Neural crest cell (in vitro differentiated cells): ENCODE data around the gene UNC5B. TPM values are rescaled to one million over a fixed set of nuclear protein-coding genes. Genes with fewer than 3 reads are reported as not detected.
"Not testable (repeated sequence)": the region's sequence is repeated elsewhere in the genome, so short reads cannot be mapped to it uniquely, and the experiment has no call there.

Experiments used
- DNase-seq: peaks from one replicate; pipeline ENCODE4 v3.0.0; 2021; ENCODE audit warnings: low read depth, mixed read lengths, low spot score
- H3K27ac Mint-ChIP-seq: one replicate; pipeline ENCODE4 v1.8.0; 2021; ENCODE audit warnings: mild to moderate bottlenecking, mixed read lengths; ENCODE audit not compliant: unreplicated experiment
- H3K27me3 Mint-ChIP-seq: 2 replicates; pipeline ENCODE4 v1.8.0; 2021; ENCODE audit warnings: low read depth, mild to moderate bottlenecking, mixed read lengths
- H3K36me3 Mint-ChIP-seq: 2 replicates; pipeline ENCODE4 v1.8.0; 2021; ENCODE audit warnings: low read depth, mild to moderate bottlenecking, mixed read lengths
- H3K4me1 Mint-ChIP-seq: 2 replicates; pipeline ENCODE4 v1.8.0; 2021; ENCODE audit warnings: mixed read lengths
- H3K4me3 Mint-ChIP-seq: one replicate; pipeline ENCODE4 v1.8.0; 2021; ENCODE audit warnings: mild to moderate bottlenecking, mixed read lengths
- H3K9me3 Mint-ChIP-seq: 2 replicates; pipeline ENCODE4 v1.8.0; 2021; ENCODE audit warnings: mixed read lengths
- total RNA-seq: library from RNA; stranded (reverse); gene quantifications from 2 replicates; pipeline ENCODE4 v1.2.1, GENCODE V29; 2021
- TF ChIP-seq, protein P1 (sequence below): fragments of 200-600 bp; sonication (generic); conservative IDR thresholded peaks from 2 replicates; pipeline ENCODE4 v1.5.0; 2021; ENCODE audit warnings: antibody characterized with exemption, mild to moderate bottlenecking

Gene UNC5B
- total RNA-seq, 1 donor from 2014 or later, result 1.3 TPM

- no peak for DNase-seq
- TF ChIP-seq, protein P1, sequence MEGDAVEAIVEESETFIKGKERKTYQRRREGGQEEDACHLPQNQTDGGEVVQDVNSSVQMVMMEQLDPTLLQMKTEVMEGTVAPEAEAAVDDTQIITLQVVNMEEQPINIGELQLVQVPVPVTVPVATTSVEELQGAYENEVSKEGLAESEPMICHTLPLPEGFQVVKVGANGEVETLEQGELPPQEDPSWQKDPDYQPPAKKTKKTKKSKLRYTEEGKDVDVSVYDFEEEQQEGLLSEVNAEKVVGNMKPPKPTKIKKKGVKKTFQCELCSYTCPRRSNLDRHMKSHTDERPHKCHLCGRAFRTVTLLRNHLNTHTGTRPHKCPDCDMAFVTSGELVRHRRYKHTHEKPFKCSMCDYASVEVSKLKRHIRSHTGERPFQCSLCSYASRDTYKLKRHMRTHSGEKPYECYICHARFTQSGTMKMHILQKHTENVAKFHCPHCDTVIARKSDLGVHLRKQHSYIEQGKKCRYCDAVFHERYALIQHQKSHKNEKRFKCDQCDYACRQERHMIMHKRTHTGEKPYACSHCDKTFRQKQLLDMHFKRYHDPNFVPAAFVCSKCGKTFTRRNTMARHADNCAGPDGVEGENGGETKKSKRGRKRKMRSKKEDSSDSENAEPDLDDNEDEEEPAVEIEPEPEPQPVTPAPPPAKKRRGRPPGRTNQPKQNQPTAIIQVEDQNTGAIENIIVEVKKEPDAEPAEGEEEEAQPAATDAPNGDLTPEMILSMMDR, result no peak
- Mint-ChIP-seq H3K4me1 (peaks cover 9% of the 10 kb centered on the region), H3K27ac (no peak overlapping the region), H3K27me3 (peaks cover 2% of the 10 kb centered on the region), H3K36me3 (no peaks in the 10 kb centered on the region), H3K9me3 (no peaks in the 10 kb centered on the region), H3K4me3 (no peak overlapping the region)
Observed at GRCh38 chr10:71295641-71296040, 83.3 kb downstream of the UNC5B start.

GRCh38 chr10:71296086-71296485 lies 83.7 kb downstream of the UNC5B start:
- peak overlapping the region; percentile 93 for H3K27ac Mint-ChIP-seq
- H3K4me1 Mint-ChIP-seq, result peaks cover 9% of the 10 kb centered on the region
- no peak for DNase-seq
- H3K4me3 Mint-ChIP-seq, result no peak overlapping the region
- H3K27me3 Mint-ChIP-seq, result peaks cover 2% of the 10 kb centered on the region
- no peaks in the 10 kb centered on the region for H3K9me3 Mint-ChIP-seq
- TF ChIP-seq, protein P1, result no peak
- H3K36me3 Mint-ChIP-seq, result no peaks in the 10 kb centered on the region

- not testable (repeated sequence) for H3K27me3 Mint-ChIP-seq, H3K36me3 Mint-ChIP-seq, H3K4me3 Mint-ChIP-seq, H3K4me1 Mint-ChIP-seq, H3K9me3 Mint-ChIP-seq, H3K27ac Mint-ChIP-seq, DNase-seq
Observed at GRCh38 chr10:71296811-71297210, 84.4 kb downstream of the UNC5B start.

- no peak overlapping the region for H3K27ac Mint-ChIP-seq
- H3K9me3 Mint-ChIP-seq, result no peaks in the 10 kb centered on the region
- DNase-seq, result no peak
- peaks cover 9% of the 10 kb centered on the region for H3K4me1 Mint-ChIP-seq
- H3K4me3 Mint-ChIP-seq, result no peak overlapping the region
- H3K27me3 Mint-ChIP-seq, result peaks cover 2% of the 10 kb centered on the region
- H3K36me3 Mint-ChIP-seq, result no peaks in the 10 kb centered on the region
- TF ChIP-seq, protein P1, result no peak
Observed at GRCh38 chr10:71297343-71297742, 85.0 kb downstream of the UNC5B start.

DNA sequence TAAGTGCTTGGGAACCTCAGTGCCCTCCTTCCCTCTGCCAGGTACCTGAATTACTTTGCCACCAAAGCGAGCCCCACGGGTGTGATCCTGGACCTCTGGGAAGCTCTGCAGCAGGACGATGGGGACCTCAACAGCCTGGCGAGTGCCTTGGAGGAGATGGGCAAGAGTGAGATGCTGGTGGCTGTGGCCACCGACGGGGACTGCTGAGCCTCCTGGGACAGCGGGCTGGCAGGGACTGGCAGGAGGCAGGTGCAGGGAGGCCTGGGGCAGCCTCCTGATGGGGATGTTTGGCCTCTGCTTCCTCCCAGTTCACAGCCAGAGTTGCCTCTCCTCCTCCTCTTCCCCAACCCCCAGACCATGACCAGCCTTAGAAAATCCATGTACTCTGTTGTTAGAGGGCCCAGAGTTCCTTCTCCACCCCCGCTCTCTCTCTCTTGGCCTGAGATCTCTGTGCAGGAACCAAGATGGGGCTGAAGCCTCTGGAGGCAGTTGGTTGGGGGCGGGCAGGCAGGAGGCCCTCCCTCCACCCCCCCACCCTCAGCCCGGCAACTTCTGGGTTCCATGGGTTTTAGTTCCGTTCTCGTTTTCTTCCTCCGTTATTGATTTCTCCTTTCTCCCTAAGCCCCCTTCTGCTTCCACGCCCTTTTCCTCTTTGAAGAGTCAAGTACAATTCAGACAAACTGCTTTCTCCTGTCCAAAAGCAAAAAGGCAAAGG lies 86.9 kb downstream of the UNC5B start:
- no peak overlapping the region for H3K27ac Mint-ChIP-seq

More for the DNA sequence above, 86.9 kb downstream of the UNC5B start:
- H3K4me1 Mint-ChIP-seq, result peaks cover 13% of the 10 kb centered on the region
- H3K36me3 Mint-ChIP-seq, result no peaks in the 10 kb centered on the region
- TF ChIP-seq, protein P1, result no peak
- no peak overlapping the region for H3K4me3 Mint-ChIP-seq
- DNase-seq, result no peak
- peaks cover 3% of the 10 kb centered on the region for H3K27me3 Mint-ChIP-seq
- H3K9me3 Mint-ChIP-seq, result no peaks in the 10 kb centered on the region
